B cell (primary cell): ENCODE results near the gene ZNF805.

Experiments
- EZH2 ChIP-seq: IDR thresholded peaks from 2 replicates; pipeline ENCODE4 v1.6.1; 2012; ENCODE audit warnings: borderline replicate concordance, low read depth, mild to moderate bottlenecking, moderate library complexity, low read length; ENCODE audit not compliant: insufficient read depth, poor library complexity, severe bottlenecking
- TF ChIP-seq, protein P1 (sequence below): fragments of 200-600 bp; IDR thresholded peaks from one replicate; pipeline ENCODE4 v1.8.0; 2022; ENCODE audit warnings: antibody characterized with exemption, mild to moderate bottlenecking

DNA sequence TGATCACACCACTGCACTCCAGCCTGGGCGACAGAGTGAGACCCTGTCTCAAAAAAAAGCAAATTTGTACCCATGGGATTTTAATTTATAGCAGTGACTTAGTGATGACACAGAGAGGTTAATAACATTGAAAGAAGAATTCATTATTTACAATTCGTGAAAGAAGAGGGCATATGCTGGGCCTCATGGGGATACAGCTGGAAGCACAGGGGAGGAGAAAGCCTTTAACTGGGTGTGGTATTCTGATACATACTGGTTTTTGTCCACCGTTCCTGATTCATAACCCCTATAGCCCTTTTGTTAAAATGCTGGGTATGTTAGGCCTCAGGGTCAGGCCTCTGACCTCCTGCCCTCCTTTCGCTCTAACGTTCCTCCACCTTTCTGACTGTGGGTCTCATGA is 38.3 kb upstream of the ZNF805 start:
- TF ChIP-seq, protein P1, sequence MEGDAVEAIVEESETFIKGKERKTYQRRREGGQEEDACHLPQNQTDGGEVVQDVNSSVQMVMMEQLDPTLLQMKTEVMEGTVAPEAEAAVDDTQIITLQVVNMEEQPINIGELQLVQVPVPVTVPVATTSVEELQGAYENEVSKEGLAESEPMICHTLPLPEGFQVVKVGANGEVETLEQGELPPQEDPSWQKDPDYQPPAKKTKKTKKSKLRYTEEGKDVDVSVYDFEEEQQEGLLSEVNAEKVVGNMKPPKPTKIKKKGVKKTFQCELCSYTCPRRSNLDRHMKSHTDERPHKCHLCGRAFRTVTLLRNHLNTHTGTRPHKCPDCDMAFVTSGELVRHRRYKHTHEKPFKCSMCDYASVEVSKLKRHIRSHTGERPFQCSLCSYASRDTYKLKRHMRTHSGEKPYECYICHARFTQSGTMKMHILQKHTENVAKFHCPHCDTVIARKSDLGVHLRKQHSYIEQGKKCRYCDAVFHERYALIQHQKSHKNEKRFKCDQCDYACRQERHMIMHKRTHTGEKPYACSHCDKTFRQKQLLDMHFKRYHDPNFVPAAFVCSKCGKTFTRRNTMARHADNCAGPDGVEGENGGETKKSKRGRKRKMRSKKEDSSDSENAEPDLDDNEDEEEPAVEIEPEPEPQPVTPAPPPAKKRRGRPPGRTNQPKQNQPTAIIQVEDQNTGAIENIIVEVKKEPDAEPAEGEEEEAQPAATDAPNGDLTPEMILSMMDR: no peak
- no peak for TF ChIP-seq EZH2
